GM18873 (cell line): ENCODE data around the gene ZNF385C.
A peak's percentile ranks its signal among the peaks of the same experiment; 100 is the strongest.

Experiments used
- ATAC-seq: cut with Tn5 transposase; IDR thresholded peaks from one replicate; pipeline ENCODE4 v1.9.1; 2021; ENCODE audit warnings: mild to moderate bottlenecking, moderate library complexity, moderate number of reproducible peaks; ENCODE audit not compliant: unreplicated experiment, low FRiP score

ZNF385C gene

GRCh38 chr17:42109086-42109485 is 10.8 kb upstream of the ZNF385C start:
- ATAC-seq: no peak

- peak; percentile 41 for ATAC-seq
Measured at GRCh38 chr17:42107597-42108576, 9.6 kb upstream of the ZNF385C start.

- no peak for ATAC-seq
Measured at GRCh38 chr17:42107124-42107523, 8.9 kb upstream of the ZNF385C start.

GRCh38 chr17:42106009-42106408 is 7.7 kb upstream of the ZNF385C start:
- ATAC-seq: no peak

- ATAC-seq: no peak
Measured at GRCh38 chr17:42104264-42104663, 6.0 kb upstream of the ZNF385C start.

GRCh38 chr17:42103221-42103954 is 5.1 kb upstream of the ZNF385C start:
- no peak for ATAC-seq

GRCh38 chr17:42101513-42102292 is 3.4 kb upstream of the ZNF385C start:
- no peak for ATAC-seq

- ATAC-seq: no peak
Measured at GRCh38 chr17:42098730-42099399, 592 bp upstream of the ZNF385C start.

- ATAC-seq: no peak
Measured at GRCh38 chr17:42096360-42097111, 1.7 kb downstream of the ZNF385C start.

GRCh38 chr17:42094375-42095069 is 3.8 kb downstream of the ZNF385C start:
- ATAC-seq: no peak

GRCh38 chr17:42092939-42093338 is 5.3 kb downstream of the ZNF385C start:
- no peak for ATAC-seq

- ATAC-seq: no peak
Measured at GRCh38 chr17:42090964-42091790, 7.1 kb downstream of the ZNF385C start.

GRCh38 chr17:42088736-42089135 is 9.5 kb downstream of the ZNF385C start:
- ATAC-seq: no peak

- ATAC-seq: no peak
Measured at GRCh38 chr17:42087736-42088705, 10.3 kb downstream of the ZNF385C start.

GRCh38 chr17:42087042-42087701 is 11.1 kb downstream of the ZNF385C start:
- ATAC-seq: no peak

GRCh38 chr17:42081516-42082129 is 16.6 kb downstream of the ZNF385C start:
- ATAC-seq: no peak
